Measurements from ENCODE around the gene JAZF1. TPM values are rescaled to one million over a fixed set of nuclear protein-coding genes. Genes with fewer than 3 reads are reported as not detected.

Gene JAZF1
- total RNA-seq, 1 experiment from 2014 or later: 0.95 TPM

- peaks cover 7% of the 10 kb centered on the region for H3K27me3 Mint-ChIP-seq (ENCODE audit: insufficient read depth, unreplicated experiment)
- Histone ChIP-seq H3K27me3 (replicated peaks; ENCODE audit: control insufficient read depth, insufficient read depth, low read length) (peaks cover 1% of the 10 kb centered on the region; the same call in 1 of the 2 replicates), H3K4me1 (no peaks in the 10 kb centered on the region), H3K36me3 (ENCODE audit: control insufficient read depth, insufficient read depth, low read length) (no peaks in the 10 kb centered on the region), H3K9me3 (no peaks in the 10 kb centered on the region), H3K4me3 (ENCODE audit: low read depth, low read length) (no peak overlapping the region)
- no TSS peak for BruUV-seq (replicated peaks)
- H3K27ac Mint-ChIP-seq (ENCODE audit: unreplicated experiment): no peak overlapping the region
- ChIA-PET CTCF (no interaction called here), POLR2A (no interaction called here)
- no peak overlapping the region for H3K4me3 Mint-ChIP-seq (ENCODE audit: unreplicated experiment)
- no peaks in the 10 kb centered on the region for H3K36me3 Mint-ChIP-seq (ENCODE audit: insufficient read depth, unreplicated experiment)
- DNase-seq: no peak
- no peaks in the 10 kb centered on the region for H3K9me3 Mint-ChIP-seq (ENCODE audit: unreplicated experiment)
- intact Hi-C loops (cut with micrococcal nuclease; ENCODE audit: unreplicated experiment): no loop called here
- H3K4me1 Mint-ChIP-seq (ENCODE audit: low read depth, unreplicated experiment): no peaks in the 10 kb centered on the region
- TF ChIP-seq CTCF (IDR thresholded peaks at IDR 0.05; ENCODE audit: insufficient read depth in 1 of 2, low read depth in 1 of 2, low read length in 1 of 2, severe bottlenecking in 1 of 2, unreplicated experiment in 1 of 2): no peak
Observed at GRCh38 chr7:27866256-27866655, 314.3 kb downstream of the JAZF1 start.

GRCh38 chr7:27863880-27864279 lies 316.7 kb downstream of the JAZF1 start:
- no peaks in the 10 kb centered on the region for H3K36me3 Mint-ChIP-seq (ENCODE audit: insufficient read depth, unreplicated experiment)
- no peaks in the 10 kb centered on the region for H3K36me3 ChIP-seq (ENCODE audit: control insufficient read depth, insufficient read depth, low read length)
- H3K4me3 Mint-ChIP-seq (ENCODE audit: unreplicated experiment): no peak overlapping the region
- TF ChIP-seq CTCF (IDR thresholded peaks at IDR 0.05; ENCODE audit: insufficient read depth in 1 of 2, low read depth in 1 of 2, low read length in 1 of 2, severe bottlenecking in 1 of 2, unreplicated experiment in 1 of 2): no peak
- ChIA-PET CTCF (no interaction called here), POLR2A (no interaction called here)
- intact Hi-C loops (cut with micrococcal nuclease; ENCODE audit: unreplicated experiment): no loop called here
- H3K4me1 ChIP-seq: no peaks in the 10 kb centered on the region
- 0 out of 2 replicates have a peak, but pooled peaks cover 1% of the 10 kb centered on the region for H3K27me3 ChIP-seq (replicated peaks; ENCODE audit: control insufficient read depth, insufficient read depth, low read length)
- H3K9me3 ChIP-seq: no peaks in the 10 kb centered on the region
- no peak overlapping the region for H3K4me3 ChIP-seq (ENCODE audit: low read depth, low read length)
- no peaks in the 10 kb centered on the region for H3K4me1 Mint-ChIP-seq (ENCODE audit: low read depth, unreplicated experiment)
- BruUV-seq (replicated peaks): no TSS peak
- no peaks in the 10 kb centered on the region for H3K9me3 Mint-ChIP-seq (ENCODE audit: unreplicated experiment)
- no peak overlapping the region for H3K27ac Mint-ChIP-seq (ENCODE audit: unreplicated experiment)
- DNase-seq: no peak
- H3K27me3 Mint-ChIP-seq (ENCODE audit: insufficient read depth, unreplicated experiment): peaks cover 12% of the 10 kb centered on the region

GRCh38 chr7:27861747-27862146 lies 318.8 kb downstream of the JAZF1 start:
- no peak for TF ChIP-seq CTCF (IDR thresholded peaks at IDR 0.05; ENCODE audit: insufficient read depth in 1 of 2, low read depth in 1 of 2, low read length in 1 of 2, severe bottlenecking in 1 of 2, unreplicated experiment in 1 of 2)
- no peaks in the 10 kb centered on the region for H3K9me3 Mint-ChIP-seq (ENCODE audit: unreplicated experiment)
- H3K27me3 Mint-ChIP-seq (ENCODE audit: insufficient read depth, unreplicated experiment): peaks cover 12% of the 10 kb centered on the region
- H3K27ac Mint-ChIP-seq (ENCODE audit: unreplicated experiment): no peak overlapping the region
- Histone ChIP-seq H3K4me3 (ENCODE audit: low read depth, low read length) (no peak overlapping the region), H3K4me1 (no peaks in the 10 kb centered on the region), H3K36me3 (ENCODE audit: control insufficient read depth, insufficient read depth, low read length) (no peaks in the 10 kb centered on the region), H3K27me3 (replicated peaks; ENCODE audit: control insufficient read depth, insufficient read depth, low read length) (0 out of 2 replicates have a peak, but pooled peaks cover 1% of the 10 kb centered on the region), H3K9me3 (no peaks in the 10 kb centered on the region)
- no peak for DNase-seq
- BruUV-seq (replicated peaks): no TSS peak
- intact Hi-C loops (cut with micrococcal nuclease; ENCODE audit: unreplicated experiment): no loop called here
- H3K4me1 Mint-ChIP-seq (ENCODE audit: low read depth, unreplicated experiment): no peaks in the 10 kb centered on the region
- ChIA-PET POLR2A (no interaction called here), CTCF (no interaction called here)
- no peak overlapping the region for H3K4me3 Mint-ChIP-seq (ENCODE audit: unreplicated experiment)
- H3K36me3 Mint-ChIP-seq (ENCODE audit: insufficient read depth, unreplicated experiment): no peaks in the 10 kb centered on the region
